Activated CD4-positive, alpha-beta T cell treated with anti-CD3 and anti-CD28 coated beads, Interleukin-2, Interleukin-4, amounts not matched to agents 100 ng/mL and 50 ng/mL, durations not matched to agents 16 hours and 8 hours (primary cell): ENCODE data around the gene LETM1.

Experiments
- DNase-seq: peaks from one replicate; pipeline ENCODE4 v3.0.0-alpha.2; 2020; ENCODE audit warnings: low spot score

The LETM1 gene

DNA sequence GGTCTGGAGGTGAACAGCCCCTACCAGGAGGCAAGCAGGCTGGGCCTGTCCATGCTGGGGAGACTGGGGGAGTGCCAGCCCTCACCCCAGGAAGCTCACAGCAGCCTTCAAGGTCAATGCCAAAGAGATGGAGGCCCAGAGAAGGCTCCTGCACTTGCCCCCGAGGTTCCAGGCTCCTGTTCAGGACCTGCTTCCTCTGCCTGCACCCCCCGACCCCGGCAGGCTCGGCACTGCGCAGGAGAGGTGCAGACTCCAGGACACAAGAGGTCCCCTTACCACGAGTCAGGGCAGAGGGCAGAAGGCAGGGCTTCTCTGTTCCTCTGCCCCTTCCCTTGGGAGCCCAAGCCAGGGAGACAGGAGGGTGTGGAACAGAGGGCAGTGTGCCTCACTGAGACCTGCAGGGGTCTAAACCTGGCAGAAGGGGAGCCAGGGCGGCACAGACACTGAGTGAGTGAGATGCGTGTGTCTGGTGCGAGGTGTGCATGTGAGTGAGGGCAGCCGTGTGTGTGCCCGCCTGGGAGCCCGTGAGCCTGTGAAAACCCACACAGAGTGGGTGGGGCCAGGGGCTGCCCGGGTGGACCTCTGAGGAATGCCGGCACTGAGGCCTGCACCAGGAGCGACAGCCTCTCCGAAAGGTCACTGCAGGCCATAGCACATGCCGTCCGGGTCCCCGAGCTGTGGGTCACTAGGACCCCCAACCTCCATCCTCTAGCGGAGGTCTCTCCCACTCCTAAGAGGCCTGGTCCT lies 93.5 kb downstream of the LETM1 start:
- no peak for DNase-seq
